Thyroid gland (tissue), 4 donors: Measurements from ENCODE around the gene LPCAT4. TPM values are rescaled to one million over a fixed set of nuclear protein-coding genes. Genes with fewer than 3 reads are reported as not detected.

ENCODE experiments used
- DNase-seq, 2 donors: peaks; one replicate each; pipeline ENCODE4 v3.0.0-alpha.2; 2019
- H3K27ac ChIP-seq, 3 donors: fragments of 200-600 bp; sonication (generic); 1 replicate in 2 of 3; 2 replicates in 1 of 3; pipeline ENCODE4 v1.5.1; 2016 to 2019; ENCODE audit warnings: mild to moderate bottlenecking in 1 of 3, moderate library complexity in 1 of 3
- H3K27me3 ChIP-seq: fragments of 200-600 bp; sonication (generic); one replicate; pipeline ENCODE4 v1.5.1; 2019
- H3K36me3 ChIP-seq, 2 donors: fragments of 200-600 bp; sonication (generic); one replicate each; pipeline ENCODE4 v1.5.1; 2016 to 2019
- H3K4me1 ChIP-seq, 2 donors: fragments of 200-600 bp; sonication (generic); one replicate each; pipeline ENCODE4 v1.5.1; 2017 to 2019
- H3K4me3 ChIP-seq, 3 donors: fragments of 200-600 bp; sonication (generic); replicated peaks in 1 of 3; 1 replicate in 2 of 3; 2 replicates in 1 of 3; pipeline ENCODE4 v1.5.1; 2016; ENCODE audit warnings: mild to moderate bottlenecking in 1 of 3
- H3K9me3 ChIP-seq: fragments of 200-600 bp; sonication (generic); one replicate; pipeline ENCODE4 v1.5.1; 2017
- POLR2A ChIP-seq, 2 donors: fragments of 450-650 bp; IDR thresholded peaks; one replicate each; pipeline ENCODE4 v1.6.1; 2017; ENCODE audit warnings: antibody characterized with exemption in 2 of 2, mild to moderate bottlenecking in 2 of 2, moderate library complexity in 1 of 2
- WGBS, 2 donors: methylation state at CpG; one replicate each; pipeline ENCODE4 v1.1.5; 2017; 5-methylcytosine and 5-hydroxymethylcytosine counted together
- intact Hi-C: fragments of 100-400 bp; cut with DNase I; formaldehyde crosslinking; loops from one replicate; pipeline ENCODE4 v1.15.1; 2023
- total RNA-seq, 4 donors: library from RNA; depleted of rRNA; stranded (reverse); fragments of >200 nt; gene quantifications; one replicate each; pipeline ENCODE4 v1.2.3, GENCODE V29; 2016
- TF ChIP-seq, protein P1 (sequence below), 6 experiments: fragments of 200-600 bp in 3 of 6; fragments of 450-650 bp in 3 of 6; sonication (generic) in 3 of 6; IDR thresholded peaks; one replicate each; pipeline ENCODE4 v1.5.1; 2016 to 2019; ENCODE audit warnings: antibody characterized with exemption in 6 of 6, mild to moderate bottlenecking in 2 of 6, inconsistent platforms in 1 of 6, moderate library complexity in 1 of 6

Gene LPCAT4
- total RNA-seq, 4 donors from 2014 or later: 6.9 to 12.1 (median 8.6) TPM

DNA sequence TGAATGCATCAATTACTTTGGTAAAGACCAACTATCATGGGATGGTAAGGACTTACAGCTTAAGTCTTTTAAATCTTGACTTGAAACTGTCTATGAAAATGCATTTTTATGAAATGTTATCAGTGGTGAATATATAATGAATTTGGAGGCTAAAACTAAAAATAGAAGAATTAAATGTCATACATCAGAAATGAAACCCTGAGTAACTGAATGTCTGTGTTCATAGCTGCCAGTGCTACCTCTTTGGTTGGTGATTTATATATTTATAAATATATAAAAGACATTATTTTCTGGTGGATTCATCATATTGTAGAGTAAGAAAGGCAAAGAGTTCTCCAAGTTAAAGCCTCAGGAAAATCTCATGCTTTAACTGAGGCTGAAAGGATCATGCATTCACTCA lies 41.6 kb downstream of the LPCAT4 start:
- TF ChIP-seq, protein P1, sequence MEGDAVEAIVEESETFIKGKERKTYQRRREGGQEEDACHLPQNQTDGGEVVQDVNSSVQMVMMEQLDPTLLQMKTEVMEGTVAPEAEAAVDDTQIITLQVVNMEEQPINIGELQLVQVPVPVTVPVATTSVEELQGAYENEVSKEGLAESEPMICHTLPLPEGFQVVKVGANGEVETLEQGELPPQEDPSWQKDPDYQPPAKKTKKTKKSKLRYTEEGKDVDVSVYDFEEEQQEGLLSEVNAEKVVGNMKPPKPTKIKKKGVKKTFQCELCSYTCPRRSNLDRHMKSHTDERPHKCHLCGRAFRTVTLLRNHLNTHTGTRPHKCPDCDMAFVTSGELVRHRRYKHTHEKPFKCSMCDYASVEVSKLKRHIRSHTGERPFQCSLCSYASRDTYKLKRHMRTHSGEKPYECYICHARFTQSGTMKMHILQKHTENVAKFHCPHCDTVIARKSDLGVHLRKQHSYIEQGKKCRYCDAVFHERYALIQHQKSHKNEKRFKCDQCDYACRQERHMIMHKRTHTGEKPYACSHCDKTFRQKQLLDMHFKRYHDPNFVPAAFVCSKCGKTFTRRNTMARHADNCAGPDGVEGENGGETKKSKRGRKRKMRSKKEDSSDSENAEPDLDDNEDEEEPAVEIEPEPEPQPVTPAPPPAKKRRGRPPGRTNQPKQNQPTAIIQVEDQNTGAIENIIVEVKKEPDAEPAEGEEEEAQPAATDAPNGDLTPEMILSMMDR (IDR thresholded peaks at IDR 0.05): no peak
- no peak for TF ChIP-seq POLR2A (IDR thresholded peaks at IDR 0.05)
- peaks cover 2 to 9% of the 10 kb centered on the region in 2 donors for H3K4me1 ChIP-seq
- H3K27ac ChIP-seq: no peak overlapping the region

DNA sequence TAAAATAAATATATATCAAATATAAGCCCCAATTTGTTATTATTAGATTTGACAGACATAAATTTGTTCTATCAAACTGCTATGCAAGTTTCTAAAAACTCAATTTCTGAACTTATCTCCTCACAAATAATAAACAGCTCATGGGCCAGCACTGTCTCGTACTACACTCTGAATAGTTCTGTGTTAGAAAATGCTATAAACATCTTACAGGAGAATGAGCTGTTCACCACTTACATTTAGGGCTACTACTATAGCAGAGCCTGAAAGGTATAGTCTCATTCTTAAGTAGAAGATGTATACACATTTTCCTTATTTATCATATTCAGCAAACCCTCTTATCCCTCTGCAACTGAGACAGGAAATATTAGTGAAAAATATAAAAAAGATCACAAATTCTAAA lies 42.1 kb downstream of the LPCAT4 start:
- H3K36me3 ChIP-seq: no peaks in the 10 kb centered on the region
- no peak overlapping the region for H3K4me3 ChIP-seq
- TF ChIP-seq, protein P1 (IDR thresholded peaks at IDR 0.05): no peak
- no peak for TF ChIP-seq POLR2A (IDR thresholded peaks at IDR 0.05)
- DNase-seq: no peak
- peaks cover 6 to 14% of the 10 kb centered on the region in 2 donors for H3K4me1 ChIP-seq
- H3K27me3 ChIP-seq: no peaks in the 10 kb centered on the region
- WGBS, 2 donors: 96% methylated on average over 1 of the region's 1 CpG
- H3K9me3 ChIP-seq: no peaks in the 10 kb centered on the region
- no peak overlapping the region for H3K27ac ChIP-seq
- intact Hi-C loops: no loop called here

More for the DNA sequence above, 41.6 kb downstream of the LPCAT4 start:
- no peak overlapping the region for H3K4me3 ChIP-seq
- intact Hi-C loops: no loop called here
- no peaks in the 10 kb centered on the region for H3K9me3 ChIP-seq
- no peaks in the 10 kb centered on the region for H3K27me3 ChIP-seq
- no peak for DNase-seq
- no peaks in the 10 kb centered on the region for H3K36me3 ChIP-seq

DNA sequence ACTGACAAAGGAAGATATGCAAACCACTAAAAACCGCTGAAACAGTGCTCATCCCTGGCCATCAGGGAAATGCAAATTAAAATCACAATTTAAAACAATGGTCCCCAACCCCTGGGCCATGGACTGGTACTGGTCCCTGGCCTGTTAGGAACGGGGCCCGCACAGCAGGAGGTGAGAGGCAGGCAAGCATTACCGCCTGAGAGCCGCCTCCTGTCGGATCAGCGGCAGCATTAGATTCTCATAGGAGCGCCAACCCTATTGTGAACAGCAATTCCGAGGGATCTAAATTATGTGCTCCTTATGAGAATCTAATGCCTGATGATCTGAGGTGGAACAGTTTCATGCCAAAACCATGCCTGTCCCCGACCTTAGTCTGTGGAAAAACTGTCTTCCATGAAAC lies 43.8 kb downstream of the LPCAT4 start:
- no peak for DNase-seq
- no peaks in the 10 kb centered on the region for H3K36me3 ChIP-seq
- no peak overlapping the region for H3K27ac ChIP-seq
- peaks cover 9 to 12% of the 10 kb centered on the region in 2 donors for H3K4me1 ChIP-seq
- no peak overlapping the region for H3K4me3 ChIP-seq
- intact Hi-C loops: no loop called here
- H3K9me3 ChIP-seq: no peaks in the 10 kb centered on the region
- 96 to 98% methylated on average over 10 of the region's 10 CpGs for WGBS, 2 donors
- no peaks in the 10 kb centered on the region for H3K27me3 ChIP-seq
- no peak for TF ChIP-seq POLR2A (IDR thresholded peaks at IDR 0.05)
- TF ChIP-seq, protein P1 (IDR thresholded peaks at IDR 0.05): no peak

GRCh38 chr15:34318277-34319079 lies 48.5 kb downstream of the LPCAT4 start:
- intact Hi-C loops: loop anchor here (10.0 kb wide), 1 partner anchor 46 kb away; the partner anchor contains the start of gene LPCAT4

More at GRCh38 chr15:34318277-34319079, 48.5 kb downstream of the LPCAT4 start:
- no peaks in the 10 kb centered on the region for H3K27me3 ChIP-seq
- peak overlapping the region in 2 of 3 donors; percentile 39 to 41 for H3K4me3 ChIP-seq
- peak overlapping the region; percentile 68 to 86 (median 78) for H3K27ac ChIP-seq
- peaks cover 9 to 40% of the 10 kb centered on the region in 2 donors for H3K4me1 ChIP-seq
- peak in 1 of 2 donors; percentile 89 for TF ChIP-seq POLR2A (IDR thresholded peaks at IDR 0.05)
- TF ChIP-seq, protein P1 (IDR thresholded peaks at IDR 0.05): no peak
- WGBS, 2 donors: 7% methylated on average over 10 of the region's 10 CpGs
- no peaks in the 10 kb centered on the region for H3K36me3 ChIP-seq
- DNase-seq: peak; percentile 79
- no peaks in the 10 kb centered on the region for H3K9me3 ChIP-seq
